Renal pelvis (tissue), 4 donors: ENCODE results near the gene LHFPL3. TPM values are rescaled to one million over a fixed set of nuclear protein-coding genes. Genes with fewer than 3 reads are reported as not detected.
"Not testable (repeated sequence)": the region's sequence is repeated elsewhere in the genome, so short reads cannot be mapped to it uniquely, and the experiment has no call there.

Experiments
- DNase-seq: peaks from one replicate; pipeline ENCODE4 v3.0.0-alpha.2; 2013
- polyA plus RNA-seq, 3 donors: library from polyadenylated mRNA; unstranded; fragments of 120-200 nt; gene quantifications; one replicate each; pipeline ENCODE4 v1.2.1, GENCODE V29; 2013; ENCODE audit not compliant: insufficient read length in 3 of 3

The LHFPL3 gene
- polyA plus RNA-seq, 3 donors = 4.6 to 9.1 (median 6.2) TPM

- no peak for DNase-seq
Observed at GRCh38 chr7:104469166-104469820, 140.9 kb downstream of the LHFPL3 start.

- no peak for DNase-seq
Observed at GRCh38 chr7:104480529-104480928, 152.1 kb downstream of the LHFPL3 start.

DNA sequence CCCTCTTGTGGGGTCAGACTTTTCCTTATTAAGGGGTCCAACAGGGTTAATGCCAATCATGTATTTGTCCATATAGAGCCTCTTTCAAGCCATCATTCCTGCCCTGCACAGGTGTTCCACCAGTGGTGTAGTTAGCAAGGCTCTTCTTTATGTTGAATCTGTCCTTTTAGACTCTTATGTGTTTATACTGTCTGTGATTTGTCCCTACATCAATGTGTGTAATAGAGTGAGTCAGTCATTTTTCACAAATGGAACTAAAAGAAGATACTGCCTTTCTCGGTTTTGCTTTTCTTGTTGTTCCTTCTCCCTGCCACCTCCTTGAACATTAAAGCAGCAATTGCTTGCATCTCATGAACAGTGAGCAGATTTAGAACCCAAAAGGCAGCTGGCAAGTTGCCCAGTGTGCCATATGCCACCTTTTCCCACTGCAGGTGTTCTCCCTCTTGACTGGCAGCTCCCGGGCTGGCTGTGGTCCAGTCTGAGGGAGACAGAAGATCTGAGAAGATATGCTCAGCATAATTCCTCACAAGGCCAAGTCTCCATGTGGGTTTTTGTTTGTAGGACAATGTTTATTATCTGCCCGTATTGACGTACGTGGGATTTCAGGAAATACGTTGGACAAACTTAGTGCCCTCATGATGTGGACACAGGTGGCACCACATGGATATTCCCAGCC lies 154.1 kb downstream of the LHFPL3 start:
- no peak for DNase-seq

- no peak for DNase-seq
Observed at GRCh38 chr7:104486931-104487330, 158.5 kb downstream of the LHFPL3 start.

DNA sequence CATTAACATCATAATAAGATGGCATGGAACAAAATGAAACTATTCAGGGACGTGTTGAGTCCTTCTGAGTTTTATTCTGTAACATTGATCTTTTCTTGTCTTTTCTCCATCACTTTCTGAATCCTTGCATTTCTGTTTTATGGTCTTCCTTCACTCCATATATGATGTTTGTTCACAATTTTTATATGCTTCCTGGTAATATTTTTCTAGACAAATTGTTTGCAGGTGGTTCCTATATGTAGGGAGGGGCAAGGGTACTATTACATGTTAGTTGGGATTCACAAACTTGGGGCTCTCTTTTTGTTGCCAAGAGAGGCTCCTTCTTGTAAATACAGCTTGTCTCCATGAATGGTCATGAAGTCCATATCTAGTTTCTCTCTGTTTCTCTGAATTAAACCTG lies 159.2 kb downstream of the LHFPL3 start:
- DNase-seq = no peak

DNA sequence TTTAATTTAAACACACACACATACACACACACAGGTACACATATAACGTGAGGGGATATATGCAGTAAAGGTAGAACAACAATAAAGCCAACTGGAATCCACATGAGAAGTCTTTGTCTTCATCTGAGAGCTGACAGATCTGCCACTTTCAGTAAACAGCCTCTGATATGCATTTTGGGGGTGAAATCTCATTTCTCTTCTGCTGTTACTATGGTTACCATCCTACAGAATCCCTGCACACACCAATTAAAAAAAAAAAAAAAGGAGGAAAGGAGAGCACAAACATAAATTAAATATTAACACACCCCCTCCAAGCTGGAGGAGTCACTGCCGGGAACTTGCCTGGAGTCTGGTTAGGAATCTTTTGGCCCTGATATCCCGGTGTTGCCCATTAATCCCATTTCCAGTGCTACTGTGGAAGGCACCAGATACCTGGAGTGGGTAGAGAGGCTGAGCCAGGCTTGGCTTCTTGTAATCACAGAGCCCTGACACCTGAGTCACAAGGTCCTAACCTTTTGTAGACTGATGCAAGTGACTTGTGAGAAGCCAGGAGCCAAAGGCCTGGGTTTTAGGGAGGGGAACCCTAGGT lies 169.1 kb downstream of the LHFPL3 start:
- DNase-seq = no peak

DNA sequence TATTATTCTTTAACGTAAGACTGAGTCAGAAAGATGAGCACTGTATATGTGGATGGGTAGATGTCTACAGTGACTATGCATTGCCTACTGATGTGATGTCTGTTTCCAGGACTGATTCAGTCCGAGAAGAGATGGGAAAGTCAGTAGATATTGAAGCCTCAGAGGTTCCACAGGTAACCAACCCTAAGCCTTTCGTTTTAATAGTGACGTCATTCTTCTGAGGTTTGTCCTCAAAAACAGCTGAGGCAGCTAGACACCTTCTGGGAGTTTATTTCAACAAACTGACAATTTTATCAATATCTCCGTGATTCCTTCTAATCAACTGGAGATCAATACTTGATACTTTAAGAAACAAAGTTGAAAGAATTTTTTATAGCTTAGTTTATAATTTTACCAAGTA lies 171.6 kb downstream of the LHFPL3 start:
- DNase-seq = no peak

DNA sequence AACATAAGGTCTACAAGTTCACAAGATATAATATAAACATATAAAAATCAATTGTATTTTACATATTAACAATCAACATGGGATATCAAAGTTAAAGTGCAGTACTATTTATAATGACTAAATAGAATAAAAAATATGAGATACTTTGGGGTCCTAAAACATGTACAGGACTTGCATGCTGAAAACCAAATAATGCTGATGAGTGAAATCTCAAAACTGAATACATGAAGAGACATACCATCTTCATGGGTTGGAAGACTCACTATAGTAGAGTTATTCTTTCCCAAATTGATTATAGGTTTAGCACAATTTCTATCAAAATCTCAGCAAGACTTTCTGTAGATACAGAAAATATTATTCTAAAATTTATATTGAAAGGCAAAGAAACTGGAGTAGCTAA lies 181.5 kb downstream of the LHFPL3 start:
- DNase-seq = no peak

- no peak for DNase-seq
Observed at GRCh38 chr7:104524853-104525252, 196.4 kb downstream of the LHFPL3 start.

DNA sequence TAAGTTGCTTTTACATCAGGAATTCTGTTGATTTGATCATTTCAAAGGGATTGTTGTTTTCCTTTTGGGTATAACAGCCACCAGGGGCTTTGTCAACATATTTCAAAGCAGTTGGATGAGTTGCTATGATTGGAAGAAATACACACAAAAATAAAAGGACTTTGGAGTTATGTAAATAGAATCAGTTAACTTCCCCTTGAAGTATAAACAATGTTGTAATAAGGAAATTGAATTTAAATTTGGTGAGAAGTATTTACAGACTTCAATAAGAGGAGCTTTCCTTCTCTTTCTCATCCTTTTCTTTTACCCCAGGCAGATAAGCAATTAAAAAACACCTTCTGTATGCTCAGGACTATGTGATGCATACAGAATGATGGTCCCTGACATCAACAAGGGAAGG lies 199.7 kb downstream of the LHFPL3 start:
- DNase-seq = no peak

DNA sequence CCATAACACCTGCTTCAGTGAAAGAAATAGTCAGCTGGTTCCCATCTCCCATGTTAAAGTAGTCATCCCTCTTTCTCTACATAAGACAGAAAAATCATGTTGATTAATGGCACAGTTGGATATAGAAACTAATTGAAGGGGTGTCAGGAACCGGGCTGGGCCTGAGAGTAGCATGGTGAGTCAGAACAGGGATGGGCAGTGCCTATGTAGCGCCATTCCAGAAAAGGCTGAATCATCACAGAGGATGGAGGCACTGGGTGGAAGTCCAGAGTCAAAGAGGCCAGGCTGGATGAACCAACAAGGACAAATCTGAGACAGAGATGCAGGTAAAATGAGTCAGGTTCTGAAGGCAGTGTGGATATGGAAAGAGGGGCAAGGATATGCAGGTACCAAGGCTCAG lies 201.2 kb downstream of the LHFPL3 start:
- no peak for DNase-seq

- DNase-seq = no peak
Observed at GRCh38 chr7:104530251-104530650, 201.8 kb downstream of the LHFPL3 start.

DNA sequence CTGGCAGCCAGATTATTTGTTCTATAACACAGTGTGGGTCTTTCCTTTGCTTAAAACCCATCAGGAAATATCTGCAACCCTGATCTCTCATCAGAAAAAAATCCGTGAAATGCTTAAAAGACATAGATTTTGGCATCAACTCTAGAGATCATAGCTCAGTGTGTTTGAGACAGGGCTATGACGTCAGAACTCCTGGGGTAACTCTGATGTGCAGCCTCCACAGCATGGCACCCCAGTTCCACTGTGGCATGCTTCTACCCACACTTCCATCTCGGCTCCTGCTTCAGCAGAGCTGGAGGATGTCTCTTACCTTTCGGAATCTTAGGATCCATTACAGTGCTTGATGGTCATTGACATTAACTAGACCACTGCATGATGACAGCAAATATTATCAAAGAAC lies 205.7 kb downstream of the LHFPL3 start:
- no peak for DNase-seq

- DNase-seq = no peak
Observed at GRCh38 chr7:104535841-104536240, 207.4 kb downstream of the LHFPL3 start.

DNA sequence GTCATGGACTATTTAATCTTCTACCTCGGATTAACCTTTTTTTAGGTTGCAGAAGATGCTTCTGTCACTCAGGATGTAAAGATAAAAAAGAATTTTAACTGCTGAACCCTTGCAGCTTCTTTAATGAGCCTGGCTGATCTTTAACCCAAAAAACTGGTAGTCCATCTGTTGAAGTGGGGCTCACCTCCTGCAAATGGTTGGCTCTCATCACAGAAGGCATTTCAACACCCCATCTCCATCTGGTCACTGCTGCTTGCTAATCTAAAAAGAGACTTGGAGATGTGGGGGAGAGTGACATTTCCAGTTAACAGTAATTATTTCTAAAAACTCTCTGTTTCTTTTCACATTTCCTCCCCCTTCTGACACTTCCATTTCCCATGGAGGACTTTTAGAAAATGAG lies 208.6 kb downstream of the LHFPL3 start:
- DNase-seq = no peak

GRCh38 chr7:104538152-104538551 lies 209.7 kb downstream of the LHFPL3 start:
- no peak for DNase-seq

DNA sequence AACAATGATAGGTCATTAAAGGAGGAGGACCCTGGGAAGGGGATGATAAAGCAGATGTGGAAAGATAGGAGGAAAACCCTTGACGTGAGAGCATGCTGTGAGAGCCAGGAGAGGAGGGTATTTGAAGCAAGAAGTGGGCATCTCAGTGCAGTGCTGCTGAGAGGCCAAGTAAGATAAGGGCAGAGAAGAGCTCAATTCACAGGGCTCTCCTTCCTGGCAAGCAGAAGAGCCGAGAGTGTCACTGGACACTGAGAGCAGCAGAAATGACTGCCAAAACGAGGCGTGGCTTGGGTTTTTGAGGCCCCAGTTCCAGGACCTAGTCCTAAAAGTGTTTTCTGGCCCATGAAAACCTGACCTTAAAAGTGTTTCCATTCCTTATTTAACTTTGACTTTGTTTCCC lies 213.5 kb downstream of the LHFPL3 start:
- DNase-seq = no peak

DNA sequence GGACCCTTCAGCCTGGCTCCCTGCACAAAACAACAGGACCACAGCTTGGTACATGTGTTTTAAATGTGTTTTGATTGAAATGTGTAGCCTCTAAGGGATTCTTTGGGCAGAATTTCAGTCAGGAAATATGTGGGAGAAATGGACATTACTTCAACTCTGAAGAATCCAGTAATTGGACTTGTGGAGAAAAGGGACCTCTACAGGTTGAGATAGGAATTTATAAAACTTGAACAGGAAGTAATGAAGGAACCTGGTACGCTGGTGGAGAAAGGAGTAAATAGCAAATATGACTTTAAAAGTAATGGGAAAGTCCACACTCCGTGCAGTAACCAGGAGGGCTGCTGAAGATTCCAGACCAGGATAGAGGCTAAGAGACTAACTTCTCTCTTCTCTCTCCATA lies 220.5 kb downstream of the LHFPL3 start:
- DNase-seq = no peak

- DNase-seq = no peak
Observed at GRCh38 chr7:104550362-104550761, 222.0 kb downstream of the LHFPL3 start.

GRCh38 chr7:104551226-104551625 lies 222.8 kb downstream of the LHFPL3 start:
- no peak for DNase-seq

DNA sequence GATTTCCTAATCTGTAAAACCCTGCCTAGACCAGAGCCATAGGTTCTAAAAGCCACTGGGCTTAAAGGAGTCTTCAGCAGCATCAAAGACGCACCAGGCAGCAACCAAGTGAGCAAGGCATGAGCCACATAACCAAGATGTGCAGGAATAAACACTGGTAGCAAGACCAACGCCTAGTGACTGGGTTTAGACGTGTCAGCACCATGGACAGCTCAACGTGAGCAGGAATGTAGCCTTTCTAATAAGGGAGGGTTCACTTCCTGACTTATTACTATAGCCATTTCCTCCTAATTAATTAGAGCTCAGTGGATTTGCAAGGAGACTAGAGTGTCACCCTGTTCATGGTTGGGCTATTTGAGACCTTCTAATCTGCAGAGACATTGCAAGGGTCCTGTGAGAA lies 223.7 kb downstream of the LHFPL3 start:
- peak; percentile 79 for DNase-seq

- DNase-seq = no peak
Observed at GRCh38 chr7:104553074-104553473, 224.7 kb downstream of the LHFPL3 start.

DNA sequence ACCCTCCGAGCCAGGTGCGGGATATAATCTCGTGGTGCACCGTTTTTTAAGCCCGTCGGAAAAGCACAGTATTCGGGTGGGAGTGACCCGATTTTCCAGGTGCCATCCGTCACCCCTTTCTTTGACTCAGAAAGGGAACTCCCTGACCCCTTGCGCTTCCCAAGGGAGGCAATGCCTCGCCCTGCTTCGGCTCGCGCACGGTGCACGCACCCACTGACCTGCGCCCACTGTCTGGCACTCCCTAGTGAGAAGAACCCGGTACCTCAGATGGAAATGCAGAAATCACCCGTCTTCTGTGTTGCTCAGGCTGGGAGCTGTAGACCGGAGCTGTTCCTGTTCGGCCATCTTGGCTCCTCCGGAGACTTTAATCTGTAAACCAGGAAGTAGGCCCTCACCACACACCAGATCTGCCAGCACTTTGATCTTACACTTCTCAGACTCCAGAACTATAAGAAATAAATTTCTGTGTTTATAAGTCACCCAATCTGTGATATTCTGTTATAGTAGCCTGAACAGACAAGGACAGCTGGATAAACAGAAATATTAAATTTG lies 235.0 kb downstream of the LHFPL3 start:
- DNase-seq = not testable (repeated sequence)
